Choroid plexus epithelial cell (primary cell): ENCODE data around the gene IRF3.
A peak's percentile ranks its signal among the peaks of the same experiment; 100 is the strongest.

Experiments
- DNase-seq: peaks from one replicate; pipeline ENCODE4 v3.0.0-alpha.2; 2010; ENCODE audit warnings: low read depth
- H3K4me3 ChIP-seq: 2 replicates; pipeline ENCODE4 v1.5.1; 2011; ENCODE audit warnings: low read depth, mild to moderate bottlenecking, control low read depth, low read length, moderate library complexity
- CTCF ChIP-seq: conservative IDR thresholded peaks from 2 replicates; pipeline ENCODE4 v1.5.1; 2011; ENCODE audit warnings: low read depth, mild to moderate bottlenecking, control low read depth, inconsistent platforms, low read length, moderate library complexity

IRF3 gene

GRCh38 chr19:49690656-49691242 is 25.1 kb upstream of the IRF3 start, which contains the start of gene CPT1C:
Gene CPT1C (plus strand): TSS chr19:49691116. CDS start chr19:49692253, 1,137 bp downstream.
- H3K4me3 ChIP-seq, result peak within 1 kb of the TSS; percentile 50
- peak; percentile 71 for DNase-seq
- no peak for TF ChIP-seq CTCF

- TF ChIP-seq CTCF, result no peak
- no peak for DNase-seq
- H3K4me3 ChIP-seq, result peak overlapping the region; percentile 50
These were observed 24.5 kb upstream of the IRF3 start for GRCh38 chr19:49690079-49690655.

GRCh38 chr19:49689133-49690078 is 23.7 kb upstream of the IRF3 start, which contains the start of gene ADM5:
Gene ADM5 (plus strand): TSS chr19:49689594. CDS start chr19:49689838, 244 bp downstream.
- H3K4me3 ChIP-seq, result peak within 1 kb of the TSS; percentile 50
- TF ChIP-seq CTCF, result peak; percentile 66
- DNase-seq, result no peak

GRCh38 chr19:49688531-49689132 is 23.0 kb upstream of the IRF3 start:
- H3K4me3 ChIP-seq, result no peak overlapping the region
- DNase-seq, result no peak
- no peak for TF ChIP-seq CTCF

GRCh38 chr19:49687566-49688316 is 22.1 kb upstream of the IRF3 start:
- no peak for DNase-seq
- no peak for TF ChIP-seq CTCF
- H3K4me3 ChIP-seq, result no peak overlapping the region

- DNase-seq, result no peak
- TF ChIP-seq CTCF, result no peak
- no peak overlapping the region for H3K4me3 ChIP-seq
These were observed 21.5 kb upstream of the IRF3 start for GRCh38 chr19:49687150-49687549.
